HCT116 (cell line): ENCODE measurements around the gene SDCCAG8.

ENCODE experiments used
- CTCF ChIP-seq, 3 experiments: fragments of 200-600 bp in 1 of 3; sonication (generic) in 1 of 3; IDR thresholded peaks in 2 of 3; conservative IDR thresholded peaks in 1 of 3; 2 replicates each; pipeline ENCODE4 v1.5.1; 2012 to 2017; ENCODE audit warnings: low read depth in 2 of 3, low read length in 2 of 3, antibody characterized with exemption in 1 of 3, borderline replicate concordance in 1 of 3, control low read depth in 1 of 3, mild to moderate bottlenecking in 1 of 3, mixed read lengths in 1 of 3, mixed run types in 1 of 3, moderate library complexity in 1 of 3; ENCODE audit not compliant: insufficient read depth in 1 of 3
- RAD21 ChIP-seq: IDR thresholded peaks from 2 replicates; pipeline ENCODE4 v1.6.1; 2012; ENCODE audit warnings: low read depth, mild to moderate bottlenecking
- ZNF274 ChIP-seq: fragments of 200-500 bp; sonication (Bioruptor generic); IDR thresholded peaks from 2 replicates; pipeline ENCODE4 v1.6.1; 2014; ENCODE audit warnings: mild to moderate bottlenecking, low read depth, low read length, inconsistent platforms

- TF ChIP-seq RAD21 = no peak
- no peak for TF ChIP-seq ZNF274
- TF ChIP-seq CTCF (IDR thresholded peaks at IDR 0.05 in 2 of 3, conservative IDR thresholded peaks at IDR 0.05 in 1 of 3; ENCODE audit: borderline replicate concordance in 1 of 3, insufficient read depth in 1 of 3, low read depth in 2 of 3, low read length in 2 of 3) = no peak
These were observed 64.4 kb downstream of the SDCCAG8 start for GRCh38 chr1:243320224-243320623.
